GM19328 (cell line): ENCODE data around the gene VWA5B2.

Experiments
- ATAC-seq: cut with Tn5 transposase; IDR thresholded peaks from one replicate; pipeline ENCODE4 v1.9.1; 2021; ENCODE audit warnings: mild to moderate bottlenecking, moderate library complexity; ENCODE audit not compliant: unreplicated experiment

VWA5B2 gene

GRCh38 chr3:184229394-184230080 lies at the start of gene VWA5B2:
TSS of gene VWA5B2 (plus strand) at chr3:184229585. CDS start at chr3:184230529, 944 bp downstream.
- ATAC-seq: peak; percentile 80

- no peak for ATAC-seq
Observed at GRCh38 chr3:184180165-184180564, 49.2 kb upstream of the VWA5B2 start.

GRCh38 chr3:184181596-184181995 lies 47.8 kb upstream of the VWA5B2 start:
- no peak for ATAC-seq

DNA sequence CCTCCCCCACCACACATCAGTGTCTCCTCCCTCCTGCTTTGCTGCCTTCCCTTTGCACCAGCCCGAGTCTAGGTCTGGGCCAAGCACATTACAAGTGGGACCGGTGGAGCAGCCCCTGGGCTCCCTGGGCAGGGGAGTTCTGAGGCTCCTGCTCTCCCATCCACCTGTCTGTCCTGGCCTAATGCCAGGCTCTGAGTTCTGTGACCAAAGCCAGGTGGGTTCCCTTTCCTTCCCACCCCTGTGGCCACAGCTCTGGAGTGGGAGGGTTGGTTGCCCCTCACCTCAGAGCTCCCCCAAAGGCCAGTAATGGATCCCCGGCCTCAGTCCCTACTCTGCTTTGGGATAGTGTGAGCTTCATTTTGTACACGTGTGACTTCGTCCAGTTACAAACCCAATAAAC lies 45.7 kb upstream of the VWA5B2 start:
- ATAC-seq: no peak

GRCh38 chr3:184184546-184185230 lies 44.7 kb upstream of the VWA5B2 start:
- no peak for ATAC-seq

DNA sequence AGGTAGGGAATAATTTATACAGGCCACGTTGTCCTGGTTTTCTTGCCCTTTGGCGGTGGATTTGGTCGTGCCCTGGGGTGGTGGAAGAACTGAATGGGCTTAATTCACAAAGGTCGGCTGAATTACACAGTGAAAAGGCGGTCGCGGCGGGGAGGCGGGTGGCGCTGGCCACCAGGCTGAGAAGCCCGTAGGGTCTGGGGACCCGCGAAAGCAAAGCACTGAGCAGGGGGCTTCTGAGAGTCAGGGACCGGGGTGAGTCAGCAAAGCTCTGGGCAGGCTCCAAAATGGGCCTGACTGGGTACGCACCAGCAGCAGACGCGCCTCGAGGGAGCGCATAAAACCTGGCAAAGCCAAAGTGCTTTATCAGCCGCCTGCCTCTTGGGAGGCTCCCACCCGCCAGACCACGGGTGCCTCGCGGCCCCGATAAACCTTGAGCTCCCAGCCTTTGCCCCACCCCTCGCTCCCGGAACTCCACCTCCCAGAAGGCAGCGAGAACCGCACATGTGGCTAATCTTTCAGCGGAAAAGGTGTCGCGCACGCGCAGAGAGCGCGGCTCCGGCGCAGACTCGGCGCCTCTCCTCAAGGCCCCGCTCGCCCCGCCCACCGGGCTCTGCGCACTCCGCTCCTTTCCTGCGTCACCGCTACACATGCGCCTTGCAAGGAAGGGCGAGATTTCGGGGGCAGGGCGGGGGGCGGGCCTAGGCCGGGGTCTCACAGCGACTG lies 43.8 kb upstream of the VWA5B2 start:
- ATAC-seq: peak; percentile 93

- no peak for ATAC-seq
Observed at GRCh38 chr3:184186184-184186901, 43.0 kb upstream of the VWA5B2 start, which contains the start of gene ABCF3. TSS of gene ABCF3 (plus strand) at chr3:184186199. CDS start at chr3:184186208, 9 bp downstream.

- ATAC-seq: no peak
Observed at GRCh38 chr3:184186902-184187207, 42.5 kb upstream of the VWA5B2 start.

GRCh38 chr3:184188080-184188479 lies 41.3 kb upstream of the VWA5B2 start:
- ATAC-seq: no peak

- no peak for ATAC-seq
Observed at GRCh38 chr3:184189421-184189820, 40.0 kb upstream of the VWA5B2 start.

DNA sequence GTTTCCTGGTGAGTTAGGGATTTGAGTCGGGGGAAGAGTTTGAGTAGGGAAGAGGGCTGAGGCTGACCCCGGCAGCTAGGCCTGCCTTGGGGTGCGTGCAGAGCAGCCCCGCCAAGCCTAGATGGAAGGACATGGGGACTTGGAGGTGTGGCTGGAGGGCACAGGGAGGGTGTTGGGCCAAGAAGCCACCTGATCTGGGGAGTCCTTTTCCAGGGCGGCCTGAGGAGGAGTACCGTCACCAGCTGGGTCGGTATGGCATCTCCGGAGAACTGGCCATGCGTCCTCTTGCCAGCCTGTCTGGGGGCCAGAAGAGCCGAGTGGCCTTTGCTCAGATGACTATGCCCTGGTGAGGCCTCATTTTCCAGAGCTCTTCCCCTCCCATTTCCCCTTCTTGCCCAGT lies 36.5 kb upstream of the VWA5B2 start:
- ATAC-seq: no peak

GRCh38 chr3:184193991-184194539 lies 35.3 kb upstream of the VWA5B2 start:
- no peak for ATAC-seq

DNA sequence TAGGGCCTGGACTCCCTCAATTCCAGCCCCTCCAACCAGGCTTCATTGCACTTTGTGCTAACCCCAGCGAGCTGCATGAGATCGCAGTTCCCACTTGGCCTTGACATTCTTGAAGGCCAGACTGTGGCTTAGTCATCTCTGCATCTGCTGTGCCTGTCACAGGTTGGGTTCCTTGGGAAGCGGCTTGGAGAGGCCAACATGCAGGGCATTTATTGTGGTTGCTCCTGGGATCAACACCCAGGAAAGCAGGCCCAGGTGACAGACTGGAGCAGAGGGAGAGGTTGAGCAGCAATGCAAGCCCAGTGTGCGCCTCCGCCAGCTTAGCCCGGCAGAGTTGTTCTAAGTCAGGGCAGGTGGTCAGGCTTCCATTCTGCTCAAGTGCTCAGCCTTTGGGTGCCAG lies 32.8 kb upstream of the VWA5B2 start:
- ATAC-seq: no peak

GRCh38 chr3:184198509-184198908 lies 30.9 kb upstream of the VWA5B2 start:
- ATAC-seq: no peak

- ATAC-seq: no peak
Observed at GRCh38 chr3:184200825-184201224, 28.6 kb upstream of the VWA5B2 start.

- ATAC-seq: no peak
Observed at GRCh38 chr3:184203526-184203925, 25.9 kb upstream of the VWA5B2 start.

DNA sequence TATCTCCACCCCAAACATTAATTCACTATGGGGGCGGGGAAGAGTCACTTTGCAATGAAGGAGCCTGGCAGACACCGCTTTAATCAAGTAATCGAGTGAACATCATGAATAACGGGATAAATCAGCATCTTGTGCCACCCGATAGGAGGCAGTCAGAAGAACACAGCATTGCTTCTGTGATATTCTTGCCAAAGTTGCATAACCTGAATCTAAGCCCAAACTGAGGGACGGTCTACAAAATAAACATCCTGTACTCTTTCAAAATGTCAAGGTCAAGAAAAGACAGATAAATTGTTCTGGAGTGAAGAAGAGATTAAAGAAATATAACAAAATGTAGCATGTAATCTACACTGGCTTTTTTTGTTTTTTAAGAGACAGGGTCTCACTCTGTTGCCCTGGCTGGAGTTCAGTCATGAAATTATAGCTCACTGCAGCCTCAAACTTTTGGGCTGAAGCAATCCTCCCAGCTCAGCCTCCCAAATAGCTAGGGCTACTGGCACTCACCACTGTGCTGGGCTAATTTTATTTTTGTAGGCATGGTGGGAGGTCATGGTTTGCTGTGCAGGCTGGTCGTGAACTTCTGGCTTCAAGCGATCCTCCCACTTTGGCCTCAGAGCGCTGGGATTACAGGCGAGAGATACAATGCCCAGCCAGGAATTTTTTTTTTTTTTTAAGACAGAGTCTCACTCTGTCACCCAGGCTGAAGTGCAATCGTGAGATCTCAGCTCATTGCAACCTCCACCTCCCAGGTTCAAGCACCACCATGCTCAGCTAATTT lies 20.1 kb upstream of the VWA5B2 start:
- no peak for ATAC-seq

DNA sequence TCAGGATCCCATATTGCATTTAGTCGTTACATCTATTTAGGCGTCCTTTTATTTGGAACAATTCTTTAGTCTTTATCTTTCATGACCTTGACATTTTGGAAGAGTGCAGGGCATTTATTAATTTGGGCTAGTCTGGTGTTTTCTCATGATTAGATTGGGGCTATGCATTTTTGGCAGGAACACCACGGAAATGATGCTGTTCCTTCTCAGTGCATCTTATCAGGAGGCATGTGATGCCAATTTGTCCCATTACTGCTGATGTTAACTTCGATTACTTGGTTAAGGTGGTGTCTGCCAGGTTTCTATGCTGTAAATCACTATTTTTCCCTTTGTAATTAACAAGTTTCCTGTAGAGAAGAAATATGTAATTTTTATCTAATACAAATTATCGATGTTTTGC lies 18.1 kb upstream of the VWA5B2 start:
- ATAC-seq: no peak

DNA sequence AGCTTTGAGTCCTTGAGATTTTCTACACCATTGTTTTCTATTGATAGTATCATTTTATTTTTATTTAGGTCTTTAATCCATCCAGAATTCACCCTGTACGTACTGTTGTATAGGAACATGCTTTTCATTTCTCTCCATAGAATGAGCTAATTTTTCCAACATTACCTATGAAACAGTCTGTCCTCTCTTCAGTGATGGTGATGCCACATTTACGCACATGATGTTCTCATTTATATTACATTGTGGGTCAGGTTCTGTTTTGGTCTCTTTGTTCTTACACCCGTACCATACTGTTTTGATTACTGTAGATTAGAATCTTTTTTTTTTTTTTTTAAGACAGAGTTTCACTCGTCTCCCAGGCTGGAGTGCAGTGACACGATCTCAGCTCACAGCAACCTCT lies 17.7 kb upstream of the VWA5B2 start:
- no peak for ATAC-seq

- ATAC-seq: no peak
Observed at GRCh38 chr3:184218814-184219213, 10.6 kb upstream of the VWA5B2 start.
